WI38 (cell line): ENCODE measurements around the gene KDM2B.
A peak's percentile ranks its signal among the peaks of the same experiment; 100 is the strongest.

Experiments
- H3K4me3 ChIP-seq: 2 replicates; pipeline ENCODE4 v1.5.1; 2011; ENCODE audit warnings: low read depth, mild to moderate bottlenecking, control low read depth, low read length
- CTCF ChIP-seq: IDR thresholded peaks from 2 replicates; pipeline ENCODE4 v1.5.1; 2012; ENCODE audit warnings: low read depth, mild to moderate bottlenecking, control low read depth, low read length

Gene KDM2B

GRCh38 chr12:121580959-121581685 lies at the start of gene KDM2B:
KDM2B (minus strand) TSS chr12:121581023; CDS start chr12:121580911, 112 bp downstream.
- TF ChIP-seq CTCF, result no peak
- peak within 1 kb of the TSS; percentile 68 for H3K4me3 ChIP-seq

- H3K4me3 ChIP-seq, result peak overlapping the region; percentile 75
- no peak for TF ChIP-seq CTCF
Observed at GRCh38 chr12:121628536-121628935, 47.7 kb upstream of the KDM2B start.

GRCh38 chr12:121628037-121628436 lies 47.2 kb upstream of the KDM2B start:
- H3K4me3 ChIP-seq, result peak overlapping the region; percentile 75
- TF ChIP-seq CTCF, result no peak

- H3K4me3 ChIP-seq, result peak overlapping the region; percentile 75
- no peak for TF ChIP-seq CTCF
Observed at GRCh38 chr12:121626853-121627640, 46.2 kb upstream of the KDM2B start.

GRCh38 chr12:121626087-121626852 lies 45.4 kb upstream of the KDM2B start, which contains the start of gene ORAI1:
ORAI1 (plus strand) TSS chr12:121626530.
- H3K4me3 ChIP-seq, result peak within 1 kb of the TSS; percentile 75
- TF ChIP-seq CTCF, result no peak

- no peak for TF ChIP-seq CTCF
- H3K4me3 ChIP-seq, result no peak overlapping the region
Observed at GRCh38 chr12:121620333-121620891, 39.6 kb upstream of the KDM2B start.
